Keratinocyte (primary cell): ENCODE data around the gene TXNRD2. TPM values are rescaled to one million over a fixed set of nuclear protein-coding genes. Genes with fewer than 3 reads are reported as not detected.

Experiments
- DNase-seq: peaks from one replicate; pipeline ENCODE4 v3.0.0-alpha.2; 2011; ENCODE audit warnings: low read depth, missing footprints, low spot score
- FAIRE-seq: peaks from 2 replicates; lab custom pipeline; 2011; peaks lifted over from hg19 to GRCh38; lab: Jason Lieb, UNC
- H2AFZ ChIP-seq: 2 replicates; pipeline ENCODE4 v1.6.0; 2012; ENCODE audit warnings: low read length, control low read depth, inconsistent platforms; ENCODE audit not compliant: control insufficient read depth
- H3K27ac ChIP-seq: 2 replicates; pipeline ENCODE4 v1.5.1; 2011; ENCODE audit warnings: low read length; ENCODE audit not compliant: control insufficient read depth, insufficient read depth
- H3K27me3 ChIP-seq: 3 replicates; pipeline ENCODE4 v1.6.0; 2011; ENCODE audit warnings: low read length; ENCODE audit not compliant: control insufficient read depth, insufficient read depth; ENCODE audit errors: extremely low read depth
- H3K36me3 ChIP-seq, 2 experiments: 2 replicates in 1 of 2; 3 replicates in 1 of 2; pipeline ENCODE4 v1.5.1; 2011; ENCODE audit warnings: low read length in 2 of 2, mild to moderate bottlenecking in 1 of 2; ENCODE audit not compliant: control insufficient read depth in 2 of 2, insufficient read depth in 2 of 2; ENCODE audit errors: extremely low read depth in 1 of 2
- H3K4me1 ChIP-seq: 3 replicates; pipeline ENCODE4 v1.5.1; 2011; ENCODE audit warnings: low read length; ENCODE audit not compliant: control insufficient read depth, insufficient read depth; ENCODE audit errors: extremely low read depth
- H3K4me2 ChIP-seq: 3 replicates; pipeline ENCODE4 v1.6.0; 2011; ENCODE audit warnings: low read depth, low read length; ENCODE audit not compliant: control insufficient read depth, insufficient read depth; ENCODE audit errors: extremely low read depth
- H3K4me3 ChIP-seq, 3 experiments: fragments of 200-600 bp in 1 of 3; sonication (generic) in 1 of 3; 2 replicates in 2 of 3; 3 replicates in 1 of 3; pipeline ENCODE4 v1.5.1; 2011 to 2016; ENCODE audit warnings: low read length in 3 of 3, mild to moderate bottlenecking in 3 of 3, control low read depth in 2 of 3, inconsistent platforms in 1 of 3, low read depth in 1 of 3, mixed read lengths in 1 of 3, mixed run types in 1 of 3, moderate library complexity in 1 of 3; ENCODE audit not compliant: control insufficient read depth in 2 of 3, insufficient read depth in 2 of 3; ENCODE audit errors: extremely low read depth in 1 of 3
- H3K79me2 ChIP-seq: 2 replicates; pipeline ENCODE4 v1.6.0; 2012; ENCODE audit warnings: low read length; ENCODE audit not compliant: control insufficient read depth, insufficient read depth
- H3K9ac ChIP-seq: 3 replicates; pipeline ENCODE4 v1.6.0; 2011; ENCODE audit warnings: low read length; ENCODE audit not compliant: control insufficient read depth, insufficient read depth; ENCODE audit errors: extremely low read depth
- H3K9me1 ChIP-seq: 3 replicates; pipeline ENCODE4 v1.6.0; 2011; ENCODE audit warnings: low read length; ENCODE audit not compliant: control insufficient read depth, insufficient read depth; ENCODE audit errors: extremely low read depth
- H3K9me3 ChIP-seq: 2 replicates; pipeline ENCODE4 v1.5.1; 2012; ENCODE audit warnings: low read depth, low read length; ENCODE audit not compliant: control insufficient read depth
- H4K20me1 ChIP-seq: 3 replicates; pipeline ENCODE4 v1.6.0; 2011; ENCODE audit warnings: low read length; ENCODE audit not compliant: control insufficient read depth, insufficient read depth; ENCODE audit errors: extremely low read depth
- EZH2 ChIP-seq: IDR thresholded peaks from one replicate; pipeline ENCODE4 v1.6.1; 2012; ENCODE audit warnings: inconsistent platforms, mild to moderate bottlenecking, low read length, moderate library complexity
- dilution Hi-C: fragments of 300-500 bp; cut with MboI; formaldehyde crosslinking; loops from one replicate; pipeline ENCODE4 v1.7.0; 2020; ENCODE audit warnings: low sequenced_read_pairs; ENCODE audit not compliant: extremely low pct_ligation_motif_present
- polyA plus RNA-seq, 5 experiments: library from polyadenylated mRNA; depleted of rRNA in 3 of 5; stranded (reverse) in 3 of 5; stranded (forward) in 1 of 5; unstranded in 1 of 5; fragments of >200 nt; gene quantifications; 1 replicate in 1 of 5; 2 replicates in 3 of 5; 3 replicates in 1 of 5; pipeline versions ENCODE4 v1.2.1 to v1.2.3, GENCODE V29; 2011 to 2012; ENCODE audit warnings: missing spikeins in 2 of 5, low read depth in 1 of 5, low replicate concordance in 1 of 5
- TF ChIP-seq, protein P1 (sequence below), 3 experiments: IDR thresholded peaks in 1 of 3; conservative IDR thresholded peaks in 1 of 3; optimal IDR thresholded peaks in 1 of 3; 2 replicates in 2 of 3; 3 replicates in 1 of 3; pipeline versions ENCODE3 to v1.5.1; 2011; ENCODE audit warnings: low read length in 3 of 3, mild to moderate bottlenecking in 3 of 3, moderate library complexity in 2 of 3, control low read depth in 1 of 3, inconsistent platforms in 1 of 3; ENCODE audit not compliant: insufficient read depth in 2 of 3; ENCODE audit errors: extremely low read depth in 1 of 3

Gene TXNRD2
- polyA plus RNA-seq, 1 donor (not counting 4 experiments of a cell fraction or from before 2014, with no cell fraction given), result 16.0 TPM

DNA sequence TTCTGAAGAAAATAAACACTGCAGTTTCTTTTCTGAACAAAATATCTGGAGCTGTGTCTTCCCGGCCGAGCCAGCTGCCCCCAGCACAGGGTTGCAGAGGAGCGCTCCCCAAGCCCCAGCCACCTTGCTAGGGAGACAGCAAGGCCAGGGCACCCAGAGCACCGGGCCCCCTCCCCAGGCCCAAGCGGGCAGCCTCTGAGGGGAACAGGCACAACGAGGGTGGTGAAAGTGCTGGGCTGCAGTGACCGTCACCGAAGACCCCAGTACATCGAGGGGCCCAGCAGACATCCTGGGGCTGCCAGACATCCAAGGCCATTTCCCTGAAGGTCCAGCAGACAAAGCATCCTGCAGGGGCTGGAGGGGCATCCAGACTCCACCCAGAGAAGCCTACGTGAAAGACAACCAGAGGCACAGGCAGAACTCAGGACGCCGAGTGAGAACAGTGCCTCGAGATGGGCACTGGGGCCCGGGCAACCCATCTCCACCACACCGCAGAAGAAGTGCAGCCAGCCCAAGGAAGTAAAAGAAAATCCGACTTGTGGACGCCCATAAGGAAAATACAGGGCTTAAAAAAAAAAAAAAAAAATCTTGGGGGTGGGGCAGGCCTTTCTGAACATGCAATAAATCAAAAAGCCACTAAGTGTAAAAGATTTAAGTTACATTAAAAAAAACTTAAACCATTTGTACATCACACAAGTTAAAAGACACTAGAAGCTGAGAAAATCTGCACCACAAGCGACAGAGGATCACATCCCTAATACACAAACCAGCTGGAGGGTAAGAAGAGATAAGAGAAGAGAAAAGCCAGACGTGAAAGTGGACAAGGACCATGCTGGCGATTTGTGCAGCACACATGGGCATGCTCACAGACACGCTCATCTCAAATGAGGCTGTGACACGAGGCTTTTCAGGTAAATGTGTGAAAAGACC lies 36.0 kb downstream of the TXNRD2 start:
- no peak overlapping the region for H3K9ac ChIP-seq
- H3K4me2 ChIP-seq, result no peak overlapping the region
- H3K27me3 ChIP-seq, result no peaks in the 10 kb centered on the region
- H3K9me1 ChIP-seq, result no peaks in the 10 kb centered on the region
- no peaks in the 10 kb centered on the region for H3K36me3 ChIP-seq
- dilution Hi-C loops, result no loop called here
- H3K9me3 ChIP-seq, result no peaks in the 10 kb centered on the region
- H3K79me2 ChIP-seq, result no peaks in the 10 kb centered on the region
- no peak overlapping the region for H2AFZ ChIP-seq
- no peaks in the 10 kb centered on the region for H3K4me1 ChIP-seq
- no peak overlapping the region for H3K4me3 ChIP-seq
- no peak for TF ChIP-seq EZH2
- TF ChIP-seq, protein P1, sequence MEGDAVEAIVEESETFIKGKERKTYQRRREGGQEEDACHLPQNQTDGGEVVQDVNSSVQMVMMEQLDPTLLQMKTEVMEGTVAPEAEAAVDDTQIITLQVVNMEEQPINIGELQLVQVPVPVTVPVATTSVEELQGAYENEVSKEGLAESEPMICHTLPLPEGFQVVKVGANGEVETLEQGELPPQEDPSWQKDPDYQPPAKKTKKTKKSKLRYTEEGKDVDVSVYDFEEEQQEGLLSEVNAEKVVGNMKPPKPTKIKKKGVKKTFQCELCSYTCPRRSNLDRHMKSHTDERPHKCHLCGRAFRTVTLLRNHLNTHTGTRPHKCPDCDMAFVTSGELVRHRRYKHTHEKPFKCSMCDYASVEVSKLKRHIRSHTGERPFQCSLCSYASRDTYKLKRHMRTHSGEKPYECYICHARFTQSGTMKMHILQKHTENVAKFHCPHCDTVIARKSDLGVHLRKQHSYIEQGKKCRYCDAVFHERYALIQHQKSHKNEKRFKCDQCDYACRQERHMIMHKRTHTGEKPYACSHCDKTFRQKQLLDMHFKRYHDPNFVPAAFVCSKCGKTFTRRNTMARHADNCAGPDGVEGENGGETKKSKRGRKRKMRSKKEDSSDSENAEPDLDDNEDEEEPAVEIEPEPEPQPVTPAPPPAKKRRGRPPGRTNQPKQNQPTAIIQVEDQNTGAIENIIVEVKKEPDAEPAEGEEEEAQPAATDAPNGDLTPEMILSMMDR (optimal IDR thresholded peaks at IDR 0.05 in 1 of 3, IDR thresholded peaks at IDR 0.05 in 1 of 3, conservative IDR thresholded peaks at IDR 0.05 in 1 of 3; ENCODE audit: extremely low read depth in 1 of 3, insufficient read depth in 2 of 3, low read length in 3 of 3), result no peak
- no peak for FAIRE-seq
- no peak for DNase-seq
- no peaks in the 10 kb centered on the region for H4K20me1 ChIP-seq
- H3K27ac ChIP-seq, result no peak overlapping the region

DNA sequence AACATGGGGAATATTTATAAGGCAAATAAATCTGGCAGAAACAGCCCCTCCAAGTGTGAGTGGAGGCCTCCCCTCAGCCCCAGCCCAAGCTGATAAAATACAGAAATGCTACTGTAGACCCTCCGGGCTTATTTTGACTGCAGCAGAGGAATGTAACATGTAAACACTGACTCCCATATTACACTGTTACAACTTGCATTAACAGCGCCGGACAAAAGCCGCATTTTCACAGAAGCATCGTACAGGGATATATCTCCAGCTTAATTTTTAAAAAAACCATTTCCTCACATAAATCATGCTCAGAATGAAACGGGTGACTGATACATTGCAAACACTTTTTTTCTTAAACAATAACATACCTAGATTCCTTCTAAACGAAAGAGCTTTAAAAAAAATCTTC lies 36.7 kb downstream of the TXNRD2 start:
- Histone ChIP-seq H4K20me1 (no peaks in the 10 kb centered on the region), H3K9me1 (no peaks in the 10 kb centered on the region), H3K4me3 (no peak overlapping the region), H3K4me2 (no peak overlapping the region), H3K9me3 (no peaks in the 10 kb centered on the region), H3K4me1 (no peaks in the 10 kb centered on the region), H3K27me3 (no peaks in the 10 kb centered on the region), H2AFZ (no peak overlapping the region), H3K27ac (no peak overlapping the region), H3K9ac (no peak overlapping the region), H3K79me2 (no peaks in the 10 kb centered on the region), H3K36me3 (no peaks in the 10 kb centered on the region)
- no peak for DNase-seq
- dilution Hi-C loops, result no loop called here
- TF ChIP-seq EZH2, result no peak
- TF ChIP-seq, protein P1 (optimal IDR thresholded peaks at IDR 0.05 in 1 of 3, IDR thresholded peaks at IDR 0.05 in 1 of 3, conservative IDR thresholded peaks at IDR 0.05 in 1 of 3; ENCODE audit: extremely low read depth in 1 of 3, insufficient read depth in 2 of 3, low read length in 3 of 3), result no peak
- no peak for FAIRE-seq
